ENCODE measurements around the gene C17orf67.

C17orf67 gene

GRCh38 chr17:56792267-56792666 is 41.5 kb downstream of the C17orf67 start:
- ATAC-seq: no peak
- TF ChIP-seq POU6F1 (CRISPR knock-in tag; IDR thresholded peaks at IDR 0.05; ENCODE audit: borderline replicate concordance, low read depth) (no peak), BACH2 (CRISPR knock-in tag; IDR thresholded peaks at IDR 0.05; ENCODE audit: borderline replicate concordance) (no peak), TOX (CRISPR knock-in tag; IDR thresholded peaks at IDR 0.05; ENCODE audit: borderline replicate concordance) (no peak), CSRNP3 (CRISPR knock-in tag; IDR thresholded peaks at IDR 0.05) (no peak), PATZ1 (CRISPR knock-in tag; IDR thresholded peaks at IDR 0.05; ENCODE audit: borderline replicate concordance) (no peak), ZFP30 (CRISPR knock-in tag; IDR thresholded peaks at IDR 0.05) (no peak), PPARA (CRISPR knock-in tag; IDR thresholded peaks at IDR 0.05; ENCODE audit: borderline replicate concordance) (no peak), OSR1 (CRISPR knock-in tag; IDR thresholded peaks at IDR 0.05) (no peak), RARB (CRISPR knock-in tag; IDR thresholded peaks at IDR 0.05) (no peak), ZNF8 (CRISPR knock-in tag; IDR thresholded peaks at IDR 0.05) (no peak), SNAI2 (CRISPR knock-in tag; IDR thresholded peaks at IDR 0.05) (no peak), TSHZ2 (CRISPR knock-in tag; IDR thresholded peaks at IDR 0.05) (no peak), ARNTL (CRISPR knock-in tag; IDR thresholded peaks at IDR 0.05; ENCODE audit: borderline replicate concordance, low read depth) (no peak), CSDC2 (CRISPR knock-in tag; IDR thresholded peaks at IDR 0.05) (no peak), TCF4 (CRISPR knock-in tag; IDR thresholded peaks at IDR 0.05; ENCODE audit: borderline replicate concordance) (no peak), ZFP3 (CRISPR knock-in tag; IDR thresholded peaks at IDR 0.05) (no peak), CREB5 (CRISPR knock-in tag; IDR thresholded peaks at IDR 0.05; ENCODE audit: low read depth) (no peak), ISL1 (CRISPR knock-in tag; IDR thresholded peaks at IDR 0.05) (no peak), ZNF565 (CRISPR knock-in tag; conservative IDR thresholded peaks at IDR 0.05; ENCODE audit: low read depth) (no peak), ZNF70 (CRISPR knock-in tag; IDR thresholded peaks at IDR 0.05) (no peak)

GRCh38 chr17:56786989-56787482 is 46.7 kb downstream of the C17orf67 start:
- TF ChIP-seq BACH2 (CRISPR knock-in tag; IDR thresholded peaks at IDR 0.05; ENCODE audit: borderline replicate concordance) (no peak), ARNTL (CRISPR knock-in tag; IDR thresholded peaks at IDR 0.05; ENCODE audit: borderline replicate concordance, low read depth) (no peak), CSDC2 (CRISPR knock-in tag; IDR thresholded peaks at IDR 0.05) (no peak), SNAI2 (CRISPR knock-in tag; IDR thresholded peaks at IDR 0.05) (no peak), TOX (CRISPR knock-in tag; IDR thresholded peaks at IDR 0.05; ENCODE audit: borderline replicate concordance) (peak; percentile 46; the same call in 1 of the 2 replicates), RARB (CRISPR knock-in tag; IDR thresholded peaks at IDR 0.05) (no peak), CREB5 (CRISPR knock-in tag; IDR thresholded peaks at IDR 0.05; ENCODE audit: low read depth) (no peak), ZC3H10 (CRISPR knock-in tag; IDR thresholded peaks at IDR 0.05) (no peak), POU6F1 (CRISPR knock-in tag; IDR thresholded peaks at IDR 0.05; ENCODE audit: borderline replicate concordance, low read depth) (peak; percentile 59; the same call in 1 of the 2 replicates)
- ATAC-seq: peak; percentile 94

Data from SK-N-SH treated with all-trans-retinoic acid at 6 μM for 48 hours (cell line).